HG02938 (cell line): ENCODE results near the gene OMG.
"Not testable (repeated sequence)": the region's sequence is repeated elsewhere in the genome, so short reads cannot be mapped to it uniquely, and the experiment has no call there.

Experiments used
- ATAC-seq: cut with Tn5 transposase; IDR thresholded peaks from one replicate; pipeline ENCODE4 v1.9.1; 2021; ENCODE audit warnings: mild to moderate bottlenecking, moderate library complexity; ENCODE audit not compliant: unreplicated experiment

Gene OMG

GRCh38 chr17:31266042-31266441 lies 31.0 kb downstream of the OMG start:
- ATAC-seq, result no peak

DNA sequence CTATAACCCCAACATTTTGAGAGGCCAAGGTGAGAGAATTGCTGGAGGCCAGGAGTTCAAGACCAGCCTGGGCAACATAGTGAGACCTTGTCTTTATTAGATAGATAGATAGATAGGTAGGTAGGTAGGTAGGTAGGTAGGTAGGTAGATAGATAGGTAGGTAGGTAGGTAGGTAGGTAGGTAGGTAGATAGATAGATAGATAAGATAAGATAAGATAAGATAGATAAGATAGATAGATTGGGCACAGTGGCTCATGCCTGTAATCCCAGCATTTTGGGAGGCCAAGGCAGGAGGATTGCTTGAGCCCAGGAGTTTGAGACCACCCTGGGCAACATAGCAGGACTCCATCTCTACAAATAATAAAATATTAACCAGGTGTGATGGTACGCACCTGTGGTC lies 34.1 kb downstream of the OMG start:
- not testable (repeated sequence) for ATAC-seq

DNA sequence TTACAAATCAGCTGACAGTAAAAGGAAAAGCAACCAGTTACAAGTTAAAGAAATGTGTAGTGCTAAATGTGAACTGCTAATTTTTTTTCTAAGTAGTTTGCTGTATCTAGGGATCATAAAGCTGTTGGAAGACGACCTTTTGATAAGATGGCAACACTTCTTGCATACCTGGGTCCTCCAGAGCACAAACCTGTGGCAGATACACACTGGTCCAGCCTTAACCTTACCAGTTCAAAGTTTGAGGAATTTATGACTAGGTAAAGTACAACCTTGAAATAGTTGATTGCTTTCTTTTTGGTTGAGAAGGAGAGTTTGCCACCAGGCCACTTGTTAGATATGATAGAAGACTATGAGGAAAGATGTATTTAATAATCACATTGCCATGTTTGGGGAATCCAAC lies 35.4 kb downstream of the OMG start:
- no peak for ATAC-seq

- no peak for ATAC-seq
Measured at GRCh38 chr17:31260151-31260550, 36.9 kb downstream of the OMG start.

- ATAC-seq, result no peak
Measured at GRCh38 chr17:31256936-31257335, 40.1 kb downstream of the OMG start.

- no peak for ATAC-seq
Measured at GRCh38 chr17:31254654-31255053, 42.4 kb downstream of the OMG start.

DNA sequence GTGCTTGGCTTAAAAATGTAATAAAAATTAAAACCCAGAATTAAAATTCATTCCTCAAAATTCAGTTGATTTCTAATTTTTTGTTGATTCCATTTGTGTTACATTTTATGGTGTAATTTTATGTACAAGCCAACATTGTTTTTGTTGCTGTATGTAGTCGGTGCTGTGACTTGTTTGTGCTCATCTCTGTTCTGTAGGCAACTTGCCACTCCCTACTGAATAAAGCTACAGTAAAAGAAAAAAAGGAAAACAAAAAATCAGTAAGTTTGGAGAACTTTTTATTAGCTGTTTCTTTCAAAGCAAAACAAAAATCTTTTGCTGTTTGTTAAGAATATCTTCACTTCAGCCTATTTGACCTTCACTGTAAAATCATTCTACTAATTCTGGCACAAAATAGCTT lies 44.3 kb downstream of the OMG start:
- no peak for ATAC-seq

DNA sequence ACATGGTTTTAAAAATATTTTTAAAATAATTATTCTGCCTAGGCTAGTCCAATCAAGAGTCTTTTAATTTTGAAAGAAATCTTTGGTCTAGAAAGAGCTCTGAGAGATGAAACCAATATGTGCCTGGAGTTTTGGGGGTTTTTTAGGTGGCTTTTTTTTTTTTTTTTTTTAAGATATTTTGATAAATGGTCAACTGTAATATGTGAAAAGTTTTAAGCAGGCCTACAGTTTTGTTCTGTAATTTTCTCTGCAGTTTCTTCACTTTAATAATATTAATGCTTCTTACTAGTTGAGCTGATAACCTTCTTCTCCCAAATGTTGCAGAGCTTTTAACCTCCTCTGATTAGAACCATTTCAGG lies 45.1 kb downstream of the OMG start:
- no peak for ATAC-seq

DNA sequence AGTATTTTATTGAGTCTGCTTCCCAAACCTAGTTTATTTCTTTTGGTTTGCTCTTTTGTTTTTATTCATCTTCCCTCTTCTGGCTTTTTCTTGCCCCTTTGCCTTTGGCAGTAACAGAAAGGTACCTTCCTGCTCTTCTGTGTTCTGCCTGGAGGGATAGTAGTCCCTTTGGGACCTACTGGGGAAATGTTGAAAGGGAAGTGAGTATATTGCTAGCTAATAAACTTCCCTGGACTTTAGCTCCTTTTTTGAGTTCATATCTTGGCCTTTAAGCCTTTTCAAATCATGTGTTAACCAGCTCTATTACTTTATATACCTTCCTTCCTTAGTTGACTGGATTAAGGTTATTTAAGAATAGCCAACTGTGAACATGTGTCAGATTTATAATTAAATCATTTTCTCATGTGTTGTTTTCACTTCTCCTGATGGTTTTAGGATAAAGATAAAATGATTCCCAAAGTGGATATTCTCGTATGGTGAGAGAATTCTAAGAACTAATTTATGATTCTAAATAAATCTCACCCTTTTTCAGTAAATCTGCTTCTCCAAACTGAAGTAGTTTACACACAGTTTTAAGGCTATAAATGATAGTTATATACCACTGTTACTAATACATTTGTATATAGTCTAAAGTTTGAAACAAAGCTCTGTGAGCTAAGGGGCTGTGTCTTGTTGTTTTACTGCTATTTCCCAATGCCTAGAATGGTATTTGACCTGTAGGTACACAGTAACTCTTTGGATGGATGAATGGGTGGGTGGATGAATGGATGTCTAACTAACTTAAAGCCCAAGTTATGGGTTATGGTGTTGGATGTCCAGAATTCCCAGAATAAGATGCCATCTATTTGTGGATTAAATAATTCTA lies 45.7 kb downstream of the OMG start:
- ATAC-seq, result no peak

GRCh38 chr17:31250229-31250628 lies 46.8 kb downstream of the OMG start:
- no peak for ATAC-seq

GRCh38 chr17:31249835-31250141 lies 47.3 kb downstream of the OMG start:
- no peak for ATAC-seq

DNA sequence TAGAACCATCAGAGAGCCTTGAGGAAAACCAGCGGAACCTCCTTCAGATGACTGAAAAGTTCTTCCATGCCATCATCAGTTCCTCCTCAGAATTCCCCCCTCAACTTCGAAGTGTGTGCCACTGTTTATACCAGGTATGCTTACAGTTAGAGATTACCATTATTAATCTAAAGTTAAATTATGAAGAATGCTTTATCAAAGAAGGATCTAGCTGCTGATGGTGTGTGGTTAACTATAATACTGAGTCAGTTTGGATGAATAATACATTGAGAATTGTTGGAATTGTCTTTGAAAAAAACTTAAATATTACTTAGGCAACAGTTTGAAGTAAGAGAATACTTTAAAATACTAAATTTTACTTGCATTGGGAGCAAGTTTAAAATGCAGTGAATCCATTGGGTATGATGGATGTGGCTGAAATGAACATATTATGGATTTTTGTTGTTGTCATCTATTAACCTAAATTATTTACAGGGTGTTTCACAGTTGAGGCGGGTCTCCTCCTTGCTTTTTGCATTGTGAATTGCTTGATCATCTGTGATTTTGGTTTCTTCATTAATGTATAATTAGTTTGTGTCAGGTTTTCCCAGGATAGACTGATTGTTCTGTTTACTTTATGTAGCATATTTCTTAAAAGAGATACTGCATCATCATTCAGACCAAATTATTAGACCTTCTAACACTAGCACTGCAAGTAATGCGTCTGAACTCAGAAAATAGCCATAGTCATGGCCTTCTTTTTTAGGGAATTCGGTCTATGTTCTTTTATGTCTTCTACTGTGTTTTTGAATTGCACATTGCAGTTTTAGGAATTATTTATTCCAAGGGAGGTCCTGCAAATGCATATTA lies 47.8 kb downstream of the OMG start:
- ATAC-seq, result no peak
